GM12878 (cell line): Measurements from ENCODE around the gene SUMF1. TPM values are rescaled to one million over a fixed set of nuclear protein-coding genes. Genes with fewer than 3 reads are reported as not detected.
A peak's percentile ranks its signal among the peaks of the same experiment; 100 is the strongest.

Experiments
- ATAC-seq: fragments of 200-7000 bp; cut with Tn5 transposase; 3 replicates; pipeline ENCODE4 v1.9.1; 2020; ENCODE audit warnings: mild to moderate bottlenecking, moderate library complexity
- BruUV-seq: library from RNA; stranded (reverse); fragments of 400-500 nt; replicated peaks from 2 replicates; lab custom pipeline; 2021; lab: Mats Ljungman, UMichigan
- CTCF ChIA-PET: fragments of 300-600 bp; sonication (Branson Sonifier 250); formaldehyde crosslinking; extraction: SDS; loops from one replicate; lab custom pipeline; 2021; ENCODE audit warnings: inconsistent platforms; lab: Yijun Ruan, JAX
- POLR2A ChIA-PET: fragments of 350-600 bp; formaldehyde crosslinking; extraction: SDS; loops from one replicate; lab custom pipeline; 2021; ENCODE audit warnings: inconsistent platforms; lab: Charles Lee
- RAD21 ChIA-PET: fragments of 300-600 bp; sonication (Branson Sonifier 250); formaldehyde crosslinking; loops from one replicate; lab custom pipeline; 2023; ENCODE audit warnings: antibody characterized with exemption; ENCODE audit not compliant: unreplicated experiment; lab: Charles Lee
- SMC1A ChIA-PET: fragments of 300-600 bp; sonication (Branson Sonifier 250); formaldehyde crosslinking; loops from one replicate; lab custom pipeline; 2023; ENCODE audit not compliant: unreplicated experiment, uncharacterized antibody; lab: Charles Lee
- DNase-seq: peaks from one replicate; pipeline ENCODE4 v3.0.0-alpha.2; 2011; ENCODE audit warnings: low read depth, low spot score
- FAIRE-seq: peaks from 3 replicates; lab custom pipeline; 2011; peaks lifted over from hg19 to GRCh38; lab: Jason Lieb, UNC
- H2AFZ ChIP-seq: 2 replicates; pipeline ENCODE4 v1.6.0; 2011; ENCODE audit warnings: low read depth, low read length, control low read depth; ENCODE audit not compliant: control insufficient read depth
- H3K27ac ChIP-seq: 2 replicates; pipeline ENCODE4 v1.5.1; 2011; ENCODE audit warnings: control low read depth; ENCODE audit not compliant: control insufficient read depth, insufficient read depth
- H3K27me3 ChIP-seq, 2 experiments: replicated peaks in 1 of 2; 2 replicates each; pipeline versions ENCODE4 v1.6.0 to v1.6.1; 2011; ENCODE audit warnings: low read length in 1 of 2; ENCODE audit not compliant: control insufficient read depth in 2 of 2, insufficient read depth in 2 of 2
- H3K36me3 ChIP-seq, 2 experiments: 2 replicates each; pipeline ENCODE4 v1.5.1; 2011; ENCODE audit warnings: low read length in 1 of 2; ENCODE audit not compliant: control insufficient read depth in 2 of 2, insufficient read depth in 2 of 2
- H3K4me1 ChIP-seq: 2 replicates; pipeline ENCODE4 v1.6.1; 2011; ENCODE audit warnings: mild to moderate bottlenecking, low read length, moderate library complexity, mixed read lengths; ENCODE audit not compliant: control insufficient read depth, insufficient read depth
- H3K4me2 ChIP-seq: 2 replicates; pipeline ENCODE4 v1.6.0; 2011; ENCODE audit warnings: control low read depth; ENCODE audit not compliant: control insufficient read depth, insufficient read depth
- H3K4me3 ChIP-seq: fragments of 200-600 bp; sonication (generic); 2 replicates; pipeline ENCODE4 v1.5.1; 2016
- H3K79me2 ChIP-seq: 2 replicates; pipeline ENCODE4 v1.6.0; 2011; ENCODE audit warnings: low read length; ENCODE audit not compliant: control insufficient read depth, insufficient read depth
- H3K9ac ChIP-seq: 2 replicates; pipeline ENCODE4 v1.8.0; 2011; ENCODE audit warnings: low read length, control low read depth, mixed read lengths; ENCODE audit not compliant: control insufficient read depth, insufficient read depth
- H3K9me3 ChIP-seq: replicated peaks from 3 replicates; pipeline ENCODE4 v1.5.1; 2011; ENCODE audit warnings: mild to moderate bottlenecking, low read length; ENCODE audit not compliant: control insufficient read depth, insufficient read depth
- H4K20me1 ChIP-seq: 2 replicates; pipeline ENCODE4 v1.6.0; 2011; ENCODE audit not compliant: control insufficient read depth, insufficient read depth
- BRCA1 ChIP-seq: IDR thresholded peaks from 2 replicates; pipeline ENCODE4 v1.6.1; 2011; ENCODE audit warnings: low read depth, low read length, improper control_type of control experiment
- CEBPB ChIP-seq, 2 experiments: fragments of 150-350 bp in 1 of 2; IDR thresholded peaks; 2 replicates each; pipeline ENCODE4 v1.6.1; 2012 to 2014; ENCODE audit warnings: low read depth in 2 of 2, low read length in 2 of 2, borderline replicate concordance in 1 of 2, inconsistent platforms in 1 of 2
- E2F4 ChIP-seq: IDR thresholded peaks from 2 replicates; pipeline ENCODE4 v1.6.1; 2012; ENCODE audit warnings: low read depth, low read length, improper control_type of control experiment
- EZH2 ChIP-seq: IDR thresholded peaks from 2 replicates; pipeline ENCODE4 v1.6.1; 2012; ENCODE audit warnings: low read depth, mild to moderate bottlenecking, control low read depth, inconsistent platforms, low read length, borderline replicate concordance; ENCODE audit not compliant: control insufficient read depth
- IRF3 ChIP-seq: fragments of 450-650 bp; IDR thresholded peaks from 2 replicates; pipeline ENCODE4 v1.6.1; 2014; ENCODE audit warnings: mild to moderate bottlenecking
- KDM1A ChIP-seq: fragments of 200-600 bp; sonication (generic); IDR thresholded peaks from 2 replicates; pipeline ENCODE4 v1.6.1; 2016; ENCODE audit warnings: borderline replicate concordance
- KLF5 ChIP-seq: fragments of 450-650 bp; IDR thresholded peaks from 2 replicates; pipeline ENCODE4 v1.6.1; 2014; ENCODE audit warnings: mild to moderate bottlenecking; ENCODE audit not compliant: partially characterized antibody
- MEF2B ChIP-seq: fragments of 450-650 bp; IDR thresholded peaks from 2 replicates; pipeline ENCODE4 v1.6.1; 2018; ENCODE audit warnings: mild to moderate bottlenecking, moderate library complexity; ENCODE audit not compliant: partially characterized antibody, poor library complexity, severe bottlenecking
- NFIC ChIP-seq: IDR thresholded peaks from 2 replicates; pipeline ENCODE4 v1.6.1; 2012; ENCODE audit warnings: low read depth, mild to moderate bottlenecking, inconsistent platforms, low read length, moderate library complexity
- NFYB ChIP-seq: IDR thresholded peaks from 2 replicates; pipeline ENCODE4 v1.6.1; 2011; ENCODE audit warnings: low read depth, mild to moderate bottlenecking, low read length, improper control_type of control experiment, moderate library complexity; ENCODE audit not compliant: insufficient read depth
- POLR2A ChIP-seq: IDR thresholded peaks from 2 replicates; pipeline ENCODE4 v1.6.1; 2011; ENCODE audit warnings: low read depth, mild to moderate bottlenecking, low read length
- POLR2AphosphoS5 ChIP-seq: IDR thresholded peaks from 2 replicates; pipeline ENCODE4 v1.6.1; 2011; ENCODE audit warnings: mild to moderate bottlenecking, low read length, inconsistent platforms
- RAD51 ChIP-seq: fragments of 450-650 bp; IDR thresholded peaks from 2 replicates; pipeline ENCODE4 v1.6.1; 2016; ENCODE audit warnings: moderate library complexity, mild to moderate bottlenecking, inconsistent platforms
- RBBP5 ChIP-seq: fragments of 200-600 bp; sonication (generic); conservative IDR thresholded peaks from 2 replicates; pipeline ENCODE4 v1.6.1; 2016
- STAT3 ChIP-seq: IDR thresholded peaks from 2 replicates; pipeline ENCODE4 v1.6.1; 2011; ENCODE audit warnings: low read depth, low read length, improper control_type of control experiment
- TCF7 ChIP-seq: IDR thresholded peaks from 2 replicates; pipeline ENCODE4 v1.6.1; 2014; ENCODE audit warnings: antibody characterized with exemption, borderline replicate concordance
- USF1 ChIP-seq: IDR thresholded peaks from 2 replicates; pipeline ENCODE4 v1.6.1; 2011; ENCODE audit warnings: borderline replicate concordance, low read depth, mild to moderate bottlenecking, moderate library complexity, mixed read lengths, low read length; ENCODE audit not compliant: insufficient read depth; ENCODE audit errors: extremely low read length
- YY1 ChIP-seq: IDR thresholded peaks from 2 replicates; pipeline ENCODE4 v1.6.1; 2011; ENCODE audit warnings: low read depth, mild to moderate bottlenecking, low read length
- ZBED1 ChIP-seq: IDR thresholded peaks from 2 replicates; pipeline ENCODE4 v1.6.1; 2016; ENCODE audit warnings: borderline replicate concordance
- WGBS: methylation state at CpG from one replicate; pipeline ENCODE4 v1.1.6; 2016; ENCODE audit warnings: low lambda C conversion rate; ENCODE audit not compliant: insufficient replicate concordance, insufficient coverage; ENCODE audit errors: missing lambda C conversion rate; 5-methylcytosine and 5-hydroxymethylcytosine counted together
- in situ Hi-C: fragments of 300-500 bp; cut with MboI; formaldehyde crosslinking; loops from 9 replicates; pipeline ENCODE4 v1.14.3; 2018; ENCODE audit warnings: mixed read lengths
- intact Hi-C: fragments of 100-400 bp; cut with micrococcal nuclease; formaldehyde crosslinking; loops from one replicate; pipeline ENCODE4 v1.14.2; 2022; ENCODE audit not compliant: unreplicated experiment
- polyA plus RNA-seq, 11 experiments: library from polyadenylated mRNA; depleted of rRNA in 4 of 11; unstranded in 6 of 11; stranded (reverse) in 5 of 11; fragments of >200 nt; fragmentation: Nextera tagmentation in 4 of 11; fragmentation: Illumina TruSeq in 1 of 11; extraction: Ambion mirVana in 4 of 11; extraction: Trizol in 1 of 11; gene quantifications; 1 replicate in 1 of 11; 2 replicates in 10 of 11; pipeline versions ENCODE4 v1.2.1 to v1.2.3, GENCODE V29; 2011 to 2016; ENCODE audit warnings: inconsistent platforms in 2 of 11, missing spikeins in 2 of 11, low read depth in 1 of 11
- total RNA-seq, 4 experiments: library from RNA; depleted of rRNA in 3 of 4; stranded (reverse); fragments of >200 nt in 3 of 4; fragmentation: Illumina TruSeq in 1 of 4; extraction: Trizol in 1 of 4; gene quantifications; 2 replicates each; pipeline versions ENCODE4 v1.2.1 to v1.2.3, GENCODE V29; 2013 to 2021

The SUMF1 gene
- total and polyA plus RNA-seq, 10 of the 15 experiments (the other 5 are each of a cell fraction or from before 2014, with no cell fraction given) = 3.2 to 14.3 (median 8.5) TPM

GRCh38 chr3:4474683-4475490 is 7.8 kb upstream of the SUMF1 start:
- no peaks in the 10 kb centered on the region for H3K27me3 ChIP-seq
- RAD21 ChIA-PET = interaction anchor here (1.0 to 3.7 kb wide), 6 partner anchors 19 to 124 kb away, joined by 4 to 32 read pairs (median 12); partner anchors contain the start of gene ITPR1
- BruUV-seq = no TSS peak
- no peak overlapping the region for H2AFZ ChIP-seq
- DNase-seq (peak; percentile 81), ATAC-seq (peak; percentile 91), FAIRE-seq (peak; percentile 84)
- no peaks in the 10 kb centered on the region; the same call in 1 of the 3 replicates for H3K9me3 ChIP-seq
- H3K27ac ChIP-seq = peak overlapping the region; percentile 64
- H3K4me1 ChIP-seq = peaks cover 18% of the 10 kb centered on the region
- intact Hi-C loops = no loop called here
- H3K4me3 ChIP-seq = peak overlapping the region; percentile 35; the same call in 1 of the 2 replicates
- CTCF ChIA-PET = interaction anchor here (0.7 to 2.6 kb wide), 4 partner anchors 19 to 124 kb away, joined by 4 to 11 read pairs (median 7); partner anchors contain the start of gene ITPR1
- in situ Hi-C loops = no loop called here
- POLR2A ChIA-PET = interaction anchor here (0.6 to 3.0 kb wide), 5 partner anchors 18 to 113 kb away, joined by 3 to 29 read pairs (median 6); partner anchors contain the start of gene ITPR1
- peak overlapping the region; percentile 46 for H3K4me2 ChIP-seq
- no peaks in the 10 kb centered on the region for H4K20me1 ChIP-seq
- H3K36me3 ChIP-seq = no peaks in the 10 kb centered on the region
- 0 out of 2 replicates have a peak overlapping the region, but pooled peaks have one; percentile 0 for H3K9ac ChIP-seq
- SMC1A ChIA-PET = interaction anchor here (0.8 to 3.5 kb wide), 14 partner anchors 13 to 172 kb away, joined by 3 to 33 read pairs (median 6); partner anchors contain the start of gene ITPR1
- no peaks in the 10 kb centered on the region for H3K79me2 ChIP-seq
- WGBS = 20% methylated on average over 7 of the region's 7 CpGs
- TF ChIP-seq NFIC (0 out of 2 replicates have a peak, but pooled peaks have one; percentile 29), KDM1A (no peak), IRF3 (no peak), E2F4 (no peak), STAT3 (no peak), BRCA1 (no peak), MEF2B (peak; percentile 35), EZH2 (no peak), TCF7 (no peak), CEBPB (IDR thresholded peaks at IDR 0.05; ENCODE audit: borderline replicate concordance in 1 of 2, low read depth in 2 of 2, low read length in 2 of 2) (no peak), USF1 (no peak), RBBP5 (no peak), POLR2A (peak; percentile 42; the same call in 1 of the 2 replicates), POLR2AphosphoS5 (peak; percentile 45; the same call in 1 of the 2 replicates), NFYB (peak; percentile 98), YY1 (no peak), ZBED1 (no peak), KLF5 (no peak), RAD51 (no peak)
